GM12878 (cell line): ENCODE results near the gene TOR1AIP1. TPM values are rescaled to one million over a fixed set of nuclear protein-coding genes. Genes with fewer than 3 reads are reported as not detected.
A peak's percentile ranks its signal among the peaks of the same experiment; 100 is the strongest.

ENCODE experiments used
- ATAC-seq: fragments of 200-7000 bp; cut with Tn5 transposase; 3 replicates; pipeline ENCODE4 v1.9.1; 2020; ENCODE audit warnings: mild to moderate bottlenecking, moderate library complexity
- BruUV-seq: library from RNA; stranded (reverse); fragments of 400-500 nt; replicated peaks from 2 replicates; lab custom pipeline; 2021; lab: Mats Ljungman, UMichigan
- CTCF ChIA-PET: fragments of 300-600 bp; sonication (Branson Sonifier 250); formaldehyde crosslinking; extraction: SDS; loops from one replicate; lab custom pipeline; 2021; ENCODE audit warnings: inconsistent platforms; lab: Yijun Ruan, JAX
- POLR2A ChIA-PET: fragments of 350-600 bp; formaldehyde crosslinking; extraction: SDS; loops from one replicate; lab custom pipeline; 2021; ENCODE audit warnings: inconsistent platforms; lab: Charles Lee
- RAD21 ChIA-PET: fragments of 300-600 bp; sonication (Branson Sonifier 250); formaldehyde crosslinking; loops from one replicate; lab custom pipeline; 2023; ENCODE audit warnings: antibody characterized with exemption; ENCODE audit not compliant: unreplicated experiment; lab: Charles Lee
- SMC1A ChIA-PET: fragments of 300-600 bp; sonication (Branson Sonifier 250); formaldehyde crosslinking; loops from one replicate; lab custom pipeline; 2023; ENCODE audit not compliant: unreplicated experiment, uncharacterized antibody; lab: Charles Lee
- DNase-seq: peaks from one replicate; pipeline ENCODE4 v3.0.0-alpha.2; 2011; ENCODE audit warnings: low read depth, low spot score
- FAIRE-seq: peaks from 3 replicates; lab custom pipeline; 2011; peaks lifted over from hg19 to GRCh38; lab: Jason Lieb, UNC
- H2AFZ ChIP-seq: 2 replicates; pipeline ENCODE4 v1.6.0; 2011; ENCODE audit warnings: low read depth, low read length, control low read depth; ENCODE audit not compliant: control insufficient read depth
- H3K27ac ChIP-seq: 2 replicates; pipeline ENCODE4 v1.5.1; 2011; ENCODE audit warnings: control low read depth; ENCODE audit not compliant: control insufficient read depth, insufficient read depth
- H3K27me3 ChIP-seq, 2 experiments: replicated peaks in 1 of 2; 2 replicates each; pipeline versions ENCODE4 v1.6.0 to v1.6.1; 2011; ENCODE audit warnings: low read length in 1 of 2; ENCODE audit not compliant: control insufficient read depth in 2 of 2, insufficient read depth in 2 of 2
- H3K36me3 ChIP-seq, 2 experiments: 2 replicates each; pipeline ENCODE4 v1.5.1; 2011; ENCODE audit warnings: low read length in 1 of 2; ENCODE audit not compliant: control insufficient read depth in 2 of 2, insufficient read depth in 2 of 2
- H3K4me1 ChIP-seq: 2 replicates; pipeline ENCODE4 v1.6.1; 2011; ENCODE audit warnings: mild to moderate bottlenecking, low read length, moderate library complexity, mixed read lengths; ENCODE audit not compliant: control insufficient read depth, insufficient read depth
- H3K4me2 ChIP-seq: 2 replicates; pipeline ENCODE4 v1.6.0; 2011; ENCODE audit warnings: control low read depth; ENCODE audit not compliant: control insufficient read depth, insufficient read depth
- H3K4me3 ChIP-seq: fragments of 200-600 bp; sonication (generic); 2 replicates; pipeline ENCODE4 v1.5.1; 2016
- H3K79me2 ChIP-seq: 2 replicates; pipeline ENCODE4 v1.6.0; 2011; ENCODE audit warnings: low read length; ENCODE audit not compliant: control insufficient read depth, insufficient read depth
- H3K9ac ChIP-seq: 2 replicates; pipeline ENCODE4 v1.8.0; 2011; ENCODE audit warnings: low read length, control low read depth, mixed read lengths; ENCODE audit not compliant: control insufficient read depth, insufficient read depth
- H3K9me3 ChIP-seq: replicated peaks from 3 replicates; pipeline ENCODE4 v1.5.1; 2011; ENCODE audit warnings: mild to moderate bottlenecking, low read length; ENCODE audit not compliant: control insufficient read depth, insufficient read depth
- H4K20me1 ChIP-seq: 2 replicates; pipeline ENCODE4 v1.6.0; 2011; ENCODE audit not compliant: control insufficient read depth, insufficient read depth
- BMI1 ChIP-seq: fragments of 450-650 bp; IDR thresholded peaks from 2 replicates; pipeline ENCODE4 v1.6.1; 2016; ENCODE audit warnings: mild to moderate bottlenecking, moderate library complexity, borderline replicate concordance
- CBFB ChIP-seq: IDR thresholded peaks from 2 replicates; pipeline ENCODE4 v1.6.1; 2016; ENCODE audit warnings: antibody characterized with exemption, low read depth
- CREB1 ChIP-seq: IDR thresholded peaks from 2 replicates; pipeline ENCODE4 v1.6.1; 2012; ENCODE audit warnings: low read depth, mild to moderate bottlenecking, inconsistent platforms
- CREM ChIP-seq: IDR thresholded peaks from 2 replicates; pipeline ENCODE4 v1.6.1; 2014; ENCODE audit warnings: antibody characterized with exemption, low read depth
- DPF2 ChIP-seq: fragments of 450-650 bp; IDR thresholded peaks from 2 replicates; pipeline ENCODE4 v1.6.1; 2017; ENCODE audit warnings: mild to moderate bottlenecking
- KLF5 ChIP-seq: fragments of 450-650 bp; IDR thresholded peaks from 2 replicates; pipeline ENCODE4 v1.6.1; 2014; ENCODE audit warnings: mild to moderate bottlenecking; ENCODE audit not compliant: partially characterized antibody
- PML ChIP-seq: IDR thresholded peaks from 2 replicates; pipeline ENCODE4 v1.6.1; 2012; ENCODE audit warnings: low read length, inconsistent platforms
- STAT3 ChIP-seq: IDR thresholded peaks from 2 replicates; pipeline ENCODE4 v1.6.1; 2011; ENCODE audit warnings: low read depth, low read length, improper control_type of control experiment
- SUPT20H ChIP-seq: IDR thresholded peaks from 2 replicates; pipeline ENCODE4 v1.6.1; 2011; ENCODE audit warnings: low read depth, mild to moderate bottlenecking, low read length, moderate library complexity, borderline replicate concordance; ENCODE audit not compliant: control insufficient read depth
- ZBED1 ChIP-seq: IDR thresholded peaks from 2 replicates; pipeline ENCODE4 v1.6.1; 2016; ENCODE audit warnings: borderline replicate concordance
- ZNF622 ChIP-seq: fragments of 450-650 bp; IDR thresholded peaks from 2 replicates; pipeline ENCODE4 v1.6.1; 2017; ENCODE audit warnings: mild to moderate bottlenecking, inconsistent platforms
- WGBS: methylation state at CpG from one replicate; pipeline ENCODE4 v1.1.6; 2016; ENCODE audit warnings: low lambda C conversion rate; ENCODE audit not compliant: insufficient replicate concordance, insufficient coverage; ENCODE audit errors: missing lambda C conversion rate; 5-methylcytosine and 5-hydroxymethylcytosine counted together
- in situ Hi-C: fragments of 300-500 bp; cut with MboI; formaldehyde crosslinking; loops from 9 replicates; pipeline ENCODE4 v1.14.3; 2018; ENCODE audit warnings: mixed read lengths
- intact Hi-C: fragments of 100-400 bp; cut with micrococcal nuclease; formaldehyde crosslinking; loops from one replicate; pipeline ENCODE4 v1.14.2; 2022; ENCODE audit not compliant: unreplicated experiment
- polyA plus RNA-seq, 11 experiments: library from polyadenylated mRNA; depleted of rRNA in 4 of 11; unstranded in 6 of 11; stranded (reverse) in 5 of 11; fragments of >200 nt; fragmentation: Nextera tagmentation in 4 of 11; fragmentation: Illumina TruSeq in 1 of 11; extraction: Ambion mirVana in 4 of 11; extraction: Trizol in 1 of 11; gene quantifications; 1 replicate in 1 of 11; 2 replicates in 10 of 11; pipeline versions ENCODE4 v1.2.1 to v1.2.3, GENCODE V29; 2011 to 2016; ENCODE audit warnings: inconsistent platforms in 2 of 11, missing spikeins in 2 of 11, low read depth in 1 of 11
- total RNA-seq, 4 experiments: library from RNA; depleted of rRNA in 3 of 4; stranded (reverse); fragments of >200 nt in 3 of 4; fragmentation: Illumina TruSeq in 1 of 4; extraction: Trizol in 1 of 4; gene quantifications; 2 replicates each; pipeline versions ENCODE4 v1.2.1 to v1.2.3, GENCODE V29; 2013 to 2021

Gene TOR1AIP1
- total and polyA plus RNA-seq, 10 of the 15 experiments (the other 5 are each of a cell fraction or from before 2014, with no cell fraction given), result 14.8 to 36.0 (median 25.8) TPM

GRCh38 chr1:179952186-179952585, 70.1 kb downstream of the TOR1AIP1 start:
- ChIA-PET RAD21 (interaction anchor here (1.4 to 1.8 kb wide), 2 partner anchors 60 to 84 kb away, joined by 3 to 5 read pairs; no protein-coding TSS in a partner anchor), CTCF (interaction anchor here (0.8 to 1.0 kb wide), 2 partner anchors 11 to 16 kb away, joined by 4 read pairs; no protein-coding TSS in a partner anchor), POLR2A (interaction anchor here (1.6 to 2.4 kb wide), 3 partner anchors 15 to 72 kb away, joined by 4 to 9 read pairs (median 4); no protein-coding TSS in a partner anchor), SMC1A (interaction anchor here (1.0 to 1.9 kb wide), 11 partner anchors 8 to 82 kb away, joined by 3 to 6 read pairs (median 4); no protein-coding TSS in a partner anchor)
- no peak overlapping the region for H3K9ac ChIP-seq
- BruUV-seq, result no TSS peak
- H2AFZ ChIP-seq, result peak overlapping the region; percentile 85
- no peak for DNase-seq
- H3K4me1 ChIP-seq, result peaks cover 21% of the 10 kb centered on the region
- H3K27me3 ChIP-seq, result no peaks in the 10 kb centered on the region
- no peaks in the 10 kb centered on the region for H3K36me3 ChIP-seq
- FAIRE-seq, result no peak
- H3K4me3 ChIP-seq, result no peak overlapping the region
- peaks cover 35% of the 10 kb centered on the region for H3K79me2 ChIP-seq
- ATAC-seq, result no peak
- intact Hi-C loops (no loop called here), in situ Hi-C loops (loop anchor here (5.0 kb wide), 1 partner anchor 70 kb away; the partner anchor contains the start of gene TOR1AIP1)
- H3K27ac ChIP-seq, result peak overlapping the region; percentile 54
- H3K9me3 ChIP-seq, result no peaks in the 10 kb centered on the region
- WGBS, result 87% methylated on average over 4 of the region's 4 CpGs
- no peak for TF ChIP-seq ZNF622
- TF ChIP-seq PML, result no peak
- TF ChIP-seq STAT3, result no peak
- no peak for TF ChIP-seq KLF5
- TF ChIP-seq CBFB, result no peak
- no peak for TF ChIP-seq CREB1
- TF ChIP-seq DPF2, result no peak
- no peak for TF ChIP-seq BMI1
- no peak for TF ChIP-seq SUPT20H
- no peak for TF ChIP-seq ZBED1
- no peak for TF ChIP-seq CREM
- peak overlapping the region; percentile 59 for H3K4me2 ChIP-seq
- no peaks in the 10 kb centered on the region for H4K20me1 ChIP-seq
